Nephron (organoid): ENCODE data around the gene DLG1.

Experiments used
- H3K27ac Mint-ChIP-seq, 3 experiments: 2 replicates each; pipeline ENCODE4 v1.8.0; 2020; ENCODE audit warnings: mixed read lengths in 3 of 3, mild to moderate bottlenecking in 2 of 3, moderate library complexity in 1 of 3
- H3K27me3 Mint-ChIP-seq: 2 replicates; pipeline ENCODE4 v1.8.0; 2021; ENCODE audit warnings: low read depth, mild to moderate bottlenecking, moderate library complexity, mixed read lengths
- H3K36me3 Mint-ChIP-seq: 2 replicates; pipeline ENCODE4 v1.8.0; 2020; ENCODE audit warnings: low read depth, mixed read lengths
- H3K4me1 Mint-ChIP-seq: 2 replicates; pipeline ENCODE4 v1.8.0; 2020; ENCODE audit warnings: mixed read lengths
- H3K4me3 Mint-ChIP-seq, 3 experiments: 2 replicates each; pipeline ENCODE4 v1.8.0; 2020; ENCODE audit warnings: mild to moderate bottlenecking in 3 of 3, mixed read lengths in 3 of 3, moderate library complexity in 2 of 3
- H3K9me3 Mint-ChIP-seq: 2 replicates; pipeline ENCODE4 v1.8.0; 2020; ENCODE audit warnings: mixed read lengths
- CTCF ChIP-seq, 3 experiments: fragments of 200-600 bp; sonication (generic); IDR thresholded peaks; one replicate each; pipeline ENCODE4 v1.5.0; 2021; ENCODE audit warnings: antibody characterized with exemption in 3 of 3; ENCODE audit not compliant: unreplicated experiment in 3 of 3

The DLG1 gene

GRCh38 chr3:197136744-197137143 is 161.7 kb downstream of the DLG1 start:
- no peaks in the 10 kb centered on the region for H3K4me1 Mint-ChIP-seq
- no peak overlapping the region for H3K4me3 Mint-ChIP-seq
- H3K9me3 Mint-ChIP-seq: peaks cover 4% of the 10 kb centered on the region
- no peak for TF ChIP-seq CTCF (IDR thresholded peaks at IDR 0.05; ENCODE audit: unreplicated experiment in 3 of 3)
- no peak overlapping the region for H3K27ac Mint-ChIP-seq
- H3K36me3 Mint-ChIP-seq: peaks cover 66% of the 10 kb centered on the region
- no peaks in the 10 kb centered on the region for H3K27me3 Mint-ChIP-seq

DNA sequence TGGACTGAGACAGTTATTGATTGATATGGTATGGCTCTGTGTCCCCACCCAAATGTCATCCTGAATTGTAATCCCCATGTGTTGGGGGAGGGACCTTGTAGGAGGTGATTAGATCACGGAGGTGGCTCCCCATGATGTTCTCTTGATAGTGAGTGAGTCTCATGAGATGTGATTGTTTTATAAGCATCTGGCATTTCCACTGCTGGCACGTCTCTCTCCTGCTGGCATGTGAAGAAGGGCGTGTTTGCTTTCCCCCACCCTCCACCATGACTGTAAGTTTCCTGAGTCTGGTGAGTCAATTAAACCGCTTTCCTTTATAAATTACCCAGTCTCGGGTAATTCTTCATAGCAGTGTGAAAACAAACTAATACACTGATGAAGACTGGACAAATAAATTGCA is 163.2 kb downstream of the DLG1 start:
- Mint-ChIP-seq H3K9me3 (peaks cover 5% of the 10 kb centered on the region), H3K36me3 (peaks cover 69% of the 10 kb centered on the region), H3K4me3 (no peak overlapping the region), H3K27ac (no peak overlapping the region), H3K4me1 (no peaks in the 10 kb centered on the region), H3K27me3 (no peaks in the 10 kb centered on the region)
- no peak for TF ChIP-seq CTCF (IDR thresholded peaks at IDR 0.05; ENCODE audit: unreplicated experiment in 3 of 3)

DNA sequence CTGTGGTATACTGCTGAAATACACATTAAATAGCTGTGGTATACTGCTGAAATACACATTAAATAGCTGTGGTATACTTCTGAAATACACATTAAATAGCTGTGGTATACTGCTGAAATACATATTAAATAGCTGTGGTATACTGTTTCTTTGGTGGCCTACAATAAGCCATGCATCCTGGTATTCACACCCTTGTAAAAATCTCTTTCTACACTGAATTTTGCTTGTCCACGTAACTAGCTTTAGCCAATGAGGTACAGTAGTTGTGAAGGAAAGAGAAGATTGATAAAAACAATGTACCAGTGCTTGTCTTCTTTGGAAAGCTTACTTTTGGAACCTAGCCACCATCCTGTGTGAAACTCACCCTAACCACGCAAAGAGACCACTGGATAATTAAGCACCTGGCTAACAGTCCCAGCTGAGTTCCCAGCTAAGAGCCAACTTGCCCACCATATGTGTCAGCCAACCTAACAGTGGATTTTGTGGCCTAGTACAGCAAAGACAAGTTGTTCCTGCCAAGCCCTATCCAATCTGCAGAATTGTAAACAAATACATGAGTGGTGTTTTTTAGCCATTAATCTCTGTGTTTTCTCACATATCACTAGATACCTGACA is 165.4 kb downstream of the DLG1 start:
- Mint-ChIP-seq H3K9me3 (peaks cover 13% of the 10 kb centered on the region), H3K27me3 (no peaks in the 10 kb centered on the region), H3K4me3 (no peak overlapping the region), H3K27ac (no peak overlapping the region), H3K4me1 (no peaks in the 10 kb centered on the region), H3K36me3 (peaks cover 78% of the 10 kb centered on the region)
- TF ChIP-seq CTCF (IDR thresholded peaks at IDR 0.05; ENCODE audit: unreplicated experiment in 3 of 3): no peak

GRCh38 chr3:197125636-197126035 is 172.8 kb downstream of the DLG1 start:
- peaks cover 72% of the 10 kb centered on the region for H3K36me3 Mint-ChIP-seq
- H3K27ac Mint-ChIP-seq: no peak overlapping the region
- H3K4me1 Mint-ChIP-seq: no peaks in the 10 kb centered on the region
- TF ChIP-seq CTCF (IDR thresholded peaks at IDR 0.05; ENCODE audit: unreplicated experiment in 3 of 3): no peak
- peaks cover 8% of the 10 kb centered on the region for H3K9me3 Mint-ChIP-seq
- H3K27me3 Mint-ChIP-seq: no peaks in the 10 kb centered on the region
- H3K4me3 Mint-ChIP-seq: no peak overlapping the region

GRCh38 chr3:197124713-197125112 is 173.7 kb downstream of the DLG1 start:
- Mint-ChIP-seq H3K27ac (no peak overlapping the region), H3K4me3 (no peak overlapping the region), H3K27me3 (no peaks in the 10 kb centered on the region), H3K36me3 (peaks cover 72% of the 10 kb centered on the region), H3K9me3 (peaks cover 8% of the 10 kb centered on the region), H3K4me1 (no peaks in the 10 kb centered on the region)
- no peak for TF ChIP-seq CTCF (IDR thresholded peaks at IDR 0.05; ENCODE audit: unreplicated experiment in 3 of 3)

DNA sequence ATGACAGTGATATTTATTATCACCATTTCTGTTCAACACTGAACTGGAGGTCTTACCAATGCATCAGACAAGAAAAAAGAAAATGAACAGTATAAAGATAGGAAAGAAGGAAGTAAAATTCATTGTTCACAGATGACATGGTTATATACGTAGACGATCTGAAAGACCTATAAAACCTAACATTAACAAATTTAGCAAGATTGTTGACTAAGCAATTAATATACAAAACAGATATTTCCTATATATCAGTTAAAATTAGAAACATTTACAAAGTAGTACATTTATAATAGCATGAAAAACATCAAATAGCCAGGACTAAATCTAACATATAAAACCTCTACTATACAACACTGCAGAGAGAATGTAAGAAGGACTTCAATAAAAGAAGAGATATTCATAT is 176.0 kb downstream of the DLG1 start:
- H3K9me3 Mint-ChIP-seq: no peaks in the 10 kb centered on the region
- peaks cover 59% of the 10 kb centered on the region for H3K36me3 Mint-ChIP-seq
- TF ChIP-seq CTCF (IDR thresholded peaks at IDR 0.05; ENCODE audit: unreplicated experiment in 3 of 3): no peak
- H3K4me1 Mint-ChIP-seq: no peaks in the 10 kb centered on the region
- no peak overlapping the region for H3K27ac Mint-ChIP-seq
- H3K4me3 Mint-ChIP-seq: no peak overlapping the region
- H3K27me3 Mint-ChIP-seq: no peaks in the 10 kb centered on the region
